ENCODE measurements around the gene PCDHB16.

DNA sequence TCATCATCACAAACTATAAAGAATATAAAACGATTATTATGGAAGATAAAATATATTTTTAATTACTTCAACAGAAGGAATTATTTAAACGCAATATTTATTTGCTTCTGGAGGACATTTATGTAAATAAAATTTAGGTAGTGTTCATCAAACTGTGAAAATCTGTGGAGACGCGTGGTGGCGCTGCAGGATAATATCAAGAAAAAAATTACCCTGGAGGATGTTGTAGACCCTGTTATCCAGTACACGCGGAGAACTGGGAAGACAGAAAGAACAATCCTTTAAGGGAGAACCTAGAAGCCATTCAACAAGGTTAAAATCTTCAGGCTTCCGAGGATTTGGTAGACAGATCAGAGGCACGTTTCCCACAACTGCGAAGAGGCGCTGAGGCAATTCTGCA, 26.3 kb downstream of the PCDHB16 start, which contains the start of gene PCDHB12:
- TF ChIP-seq, protein P1, sequence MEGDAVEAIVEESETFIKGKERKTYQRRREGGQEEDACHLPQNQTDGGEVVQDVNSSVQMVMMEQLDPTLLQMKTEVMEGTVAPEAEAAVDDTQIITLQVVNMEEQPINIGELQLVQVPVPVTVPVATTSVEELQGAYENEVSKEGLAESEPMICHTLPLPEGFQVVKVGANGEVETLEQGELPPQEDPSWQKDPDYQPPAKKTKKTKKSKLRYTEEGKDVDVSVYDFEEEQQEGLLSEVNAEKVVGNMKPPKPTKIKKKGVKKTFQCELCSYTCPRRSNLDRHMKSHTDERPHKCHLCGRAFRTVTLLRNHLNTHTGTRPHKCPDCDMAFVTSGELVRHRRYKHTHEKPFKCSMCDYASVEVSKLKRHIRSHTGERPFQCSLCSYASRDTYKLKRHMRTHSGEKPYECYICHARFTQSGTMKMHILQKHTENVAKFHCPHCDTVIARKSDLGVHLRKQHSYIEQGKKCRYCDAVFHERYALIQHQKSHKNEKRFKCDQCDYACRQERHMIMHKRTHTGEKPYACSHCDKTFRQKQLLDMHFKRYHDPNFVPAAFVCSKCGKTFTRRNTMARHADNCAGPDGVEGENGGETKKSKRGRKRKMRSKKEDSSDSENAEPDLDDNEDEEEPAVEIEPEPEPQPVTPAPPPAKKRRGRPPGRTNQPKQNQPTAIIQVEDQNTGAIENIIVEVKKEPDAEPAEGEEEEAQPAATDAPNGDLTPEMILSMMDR (IDR thresholded peaks at IDR 0.05; ENCODE audit: low read depth, low read length): no peak
- no peak for TF ChIP-seq EZH2phosphoT487 (IDR thresholded peaks at IDR 0.05; ENCODE audit: low read depth)

Data from OCI-LY3 (cell line).